ENCODE data around the gene LRRN1.

LRRN1 gene

GRCh38 chr3:3782457-3782856, 16.8 kb upstream of the LRRN1 start:
- Histone ChIP-seq H3K4me1 (ENCODE audit: control insufficient read depth in 1 of 2, insufficient read depth in 2 of 2, low read length in 2 of 2) (no peaks in the 10 kb centered on the region), H3K4me3 (ENCODE audit: low read depth in 1 of 2, low read length in 2 of 2) (no peak overlapping the region), H3K27me3 (ENCODE audit: low read depth, low read length) (no peaks in the 10 kb centered on the region), H3K27ac (ENCODE audit: low read length) (no peak overlapping the region), H3K9me3 (ENCODE audit: control insufficient read depth in 1 of 2, low read length in 2 of 2) (no peaks in the 10 kb centered on the region), H3K36me3 (ENCODE audit: control insufficient read depth in 1 of 2, insufficient read depth in 2 of 2, low read length in 2 of 2) (no peaks in the 10 kb centered on the region)

GRCh38 chr3:3783210-3783609, 16.0 kb upstream of the LRRN1 start:
- H3K27me3 ChIP-seq (ENCODE audit: low read depth, low read length): no peaks in the 10 kb centered on the region

GRCh38 chr3:3783696-3784095, 15.5 kb upstream of the LRRN1 start:
- H3K27ac ChIP-seq (ENCODE audit: low read length): no peak overlapping the region
- H3K27me3 ChIP-seq (ENCODE audit: low read depth, low read length): no peaks in the 10 kb centered on the region
- no peak overlapping the region for H3K4me3 ChIP-seq (ENCODE audit: low read depth in 1 of 2, low read length in 2 of 2)
- no peaks in the 10 kb centered on the region for H3K9me3 ChIP-seq (ENCODE audit: control insufficient read depth in 1 of 2, low read length in 2 of 2)
- H3K36me3 ChIP-seq (ENCODE audit: control insufficient read depth in 1 of 2, insufficient read depth in 2 of 2, low read length in 2 of 2): no peaks in the 10 kb centered on the region
- H3K4me1 ChIP-seq (ENCODE audit: control insufficient read depth in 1 of 2, insufficient read depth in 2 of 2, low read length in 2 of 2): no peaks in the 10 kb centered on the region

More at GRCh38 chr3:3783210-3783609, 16.0 kb upstream of the LRRN1 start:
- Histone ChIP-seq H3K36me3 (ENCODE audit: control insufficient read depth in 1 of 2, insufficient read depth in 2 of 2, low read length in 2 of 2) (no peaks in the 10 kb centered on the region), H3K9me3 (ENCODE audit: control insufficient read depth in 1 of 2, low read length in 2 of 2) (no peaks in the 10 kb centered on the region), H3K27ac (ENCODE audit: low read length) (no peak overlapping the region), H3K4me3 (ENCODE audit: low read depth in 1 of 2, low read length in 2 of 2) (no peak overlapping the region), H3K4me1 (ENCODE audit: control insufficient read depth in 1 of 2, insufficient read depth in 2 of 2, low read length in 2 of 2) (no peaks in the 10 kb centered on the region)

- H3K9me3 ChIP-seq (ENCODE audit: control insufficient read depth in 1 of 2, low read length in 2 of 2): no peaks in the 10 kb centered on the region
- no peak overlapping the region for H3K4me3 ChIP-seq (ENCODE audit: low read depth in 1 of 2, low read length in 2 of 2)
- no peaks in the 10 kb centered on the region for H3K27me3 ChIP-seq (ENCODE audit: low read depth, low read length)
- no peak overlapping the region for H3K27ac ChIP-seq (ENCODE audit: low read length)
- no peaks in the 10 kb centered on the region for H3K36me3 ChIP-seq (ENCODE audit: control insufficient read depth in 1 of 2, insufficient read depth in 2 of 2, low read length in 2 of 2)
- no peaks in the 10 kb centered on the region for H3K4me1 ChIP-seq (ENCODE audit: control insufficient read depth in 1 of 2, insufficient read depth in 2 of 2, low read length in 2 of 2)
Measured at GRCh38 chr3:3792391-3792790, 6.8 kb upstream of the LRRN1 start.

- Histone ChIP-seq H3K4me3 (ENCODE audit: low read depth in 1 of 2, low read length in 2 of 2) (peak overlapping the region; percentile 58 to 80), H3K27ac (ENCODE audit: low read length) (no peak overlapping the region), H3K36me3 (ENCODE audit: control insufficient read depth in 1 of 2, insufficient read depth in 2 of 2, low read length in 2 of 2) (no peaks in the 10 kb centered on the region), H3K9me3 (ENCODE audit: control insufficient read depth in 1 of 2, low read length in 2 of 2) (no peaks in the 10 kb centered on the region), H3K27me3 (ENCODE audit: low read depth, low read length) (no peaks in the 10 kb centered on the region), H3K4me1 (ENCODE audit: control insufficient read depth in 1 of 2, insufficient read depth in 2 of 2, low read length in 2 of 2) (peaks cover 6 to 27% of the 10 kb centered on the region in 2 donors)
Measured at GRCh38 chr3:3798631-3799113, 559 bp upstream of the LRRN1 start.

GRCh38 chr3:3800080-3800455, 837 bp downstream of the LRRN1 start:
- Histone ChIP-seq H3K4me1 (ENCODE audit: control insufficient read depth in 1 of 2, insufficient read depth in 2 of 2, low read length in 2 of 2) (peaks cover 6 to 27% of the 10 kb centered on the region in 2 donors), H3K36me3 (ENCODE audit: control insufficient read depth in 1 of 2, insufficient read depth in 2 of 2, low read length in 2 of 2) (no peaks in the 10 kb centered on the region), H3K4me3 (ENCODE audit: low read depth in 1 of 2, low read length in 2 of 2) (peak overlapping the region; percentile 49 to 80), H3K27ac (ENCODE audit: low read length) (no peak overlapping the region), H3K27me3 (ENCODE audit: low read depth, low read length) (no peaks in the 10 kb centered on the region), H3K9me3 (ENCODE audit: control insufficient read depth in 1 of 2, low read length in 2 of 2) (no peaks in the 10 kb centered on the region)

- H3K27ac ChIP-seq (ENCODE audit: low read length): no peak overlapping the region
- H3K27me3 ChIP-seq (ENCODE audit: low read depth, low read length): no peaks in the 10 kb centered on the region
- peak overlapping the region; percentile 49 to 80 for H3K4me3 ChIP-seq (ENCODE audit: low read depth in 1 of 2, low read length in 2 of 2)
- H3K9me3 ChIP-seq (ENCODE audit: control insufficient read depth in 1 of 2, low read length in 2 of 2): no peaks in the 10 kb centered on the region
- H3K36me3 ChIP-seq (ENCODE audit: control insufficient read depth in 1 of 2, insufficient read depth in 2 of 2, low read length in 2 of 2): no peaks in the 10 kb centered on the region
- H3K4me1 ChIP-seq (ENCODE audit: control insufficient read depth in 1 of 2, insufficient read depth in 2 of 2, low read length in 2 of 2): peaks cover 6 to 27% of the 10 kb centered on the region in 2 donors
Measured at GRCh38 chr3:3800685-3801493, 1.7 kb downstream of the LRRN1 start.

GRCh38 chr3:3801494-3801841, 2.2 kb downstream of the LRRN1 start:
- Histone ChIP-seq H3K27ac (ENCODE audit: low read length) (no peak overlapping the region), H3K27me3 (ENCODE audit: low read depth, low read length) (no peaks in the 10 kb centered on the region), H3K4me3 (ENCODE audit: low read depth in 1 of 2, low read length in 2 of 2) (peak overlapping the region in 1 of 2 donors; percentile 80), H3K36me3 (ENCODE audit: control insufficient read depth in 1 of 2, insufficient read depth in 2 of 2, low read length in 2 of 2) (no peaks in the 10 kb centered on the region), H3K9me3 (ENCODE audit: control insufficient read depth in 1 of 2, low read length in 2 of 2) (no peaks in the 10 kb centered on the region), H3K4me1 (ENCODE audit: control insufficient read depth in 1 of 2, insufficient read depth in 2 of 2, low read length in 2 of 2) (peaks cover 6 to 27% of the 10 kb centered on the region in 2 donors)

DNA sequence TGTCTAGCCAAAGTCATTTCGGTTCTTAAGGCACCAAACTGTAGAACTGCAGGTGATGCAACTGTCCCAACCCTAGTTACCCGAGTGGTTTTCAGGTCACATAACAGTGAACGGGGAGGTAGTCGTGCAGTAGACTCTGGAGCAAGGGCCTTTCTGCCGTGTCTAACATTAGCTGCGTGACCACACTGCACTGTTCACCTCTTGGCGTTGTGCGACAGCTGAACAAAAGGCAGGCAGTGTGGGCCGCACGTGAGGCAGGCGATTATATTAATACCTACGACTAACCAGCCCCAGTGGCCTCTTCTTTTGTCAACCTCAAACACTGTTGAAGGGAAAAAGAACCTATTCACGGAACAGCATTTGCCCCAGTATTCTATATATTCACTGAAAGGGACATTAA, 2.8 kb downstream of the LRRN1 start:
- peaks cover 6 to 27% of the 10 kb centered on the region in 2 donors for H3K4me1 ChIP-seq (ENCODE audit: control insufficient read depth in 1 of 2, insufficient read depth in 2 of 2, low read length in 2 of 2)
- H3K27ac ChIP-seq (ENCODE audit: low read length): no peak overlapping the region
- no peaks in the 10 kb centered on the region for H3K9me3 ChIP-seq (ENCODE audit: control insufficient read depth in 1 of 2, low read length in 2 of 2)
- no peaks in the 10 kb centered on the region for H3K27me3 ChIP-seq (ENCODE audit: low read depth, low read length)
- no peak overlapping the region for H3K4me3 ChIP-seq (ENCODE audit: low read depth in 1 of 2, low read length in 2 of 2)
- no peaks in the 10 kb centered on the region for H3K36me3 ChIP-seq (ENCODE audit: control insufficient read depth in 1 of 2, insufficient read depth in 2 of 2, low read length in 2 of 2)

DNA sequence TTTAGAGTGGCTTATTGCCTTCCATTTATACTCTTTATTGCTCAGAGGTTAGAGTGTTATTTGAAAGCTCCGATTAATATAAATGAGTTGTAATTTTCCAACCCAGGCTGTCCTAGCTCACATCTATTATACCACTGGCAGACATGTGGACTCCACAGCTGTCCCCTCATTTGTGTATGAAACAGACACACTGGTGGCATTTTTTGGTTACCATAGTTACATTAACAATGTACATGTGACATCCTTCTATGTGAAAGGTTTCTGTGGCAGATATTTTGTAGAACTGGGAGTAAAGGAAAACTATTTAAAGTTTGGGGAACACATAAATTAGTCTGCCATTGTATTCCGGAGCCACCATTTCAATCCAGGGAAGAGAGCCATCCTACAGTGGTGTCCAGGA, 5.3 kb downstream of the LRRN1 start:
- peaks cover 6 to 20% of the 10 kb centered on the region in 2 donors for H3K4me1 ChIP-seq (ENCODE audit: control insufficient read depth in 1 of 2, insufficient read depth in 2 of 2, low read length in 2 of 2)
- no peaks in the 10 kb centered on the region for H3K36me3 ChIP-seq (ENCODE audit: control insufficient read depth in 1 of 2, insufficient read depth in 2 of 2, low read length in 2 of 2)
- no peak overlapping the region for H3K27ac ChIP-seq (ENCODE audit: low read length)
- H3K9me3 ChIP-seq (ENCODE audit: control insufficient read depth in 1 of 2, low read length in 2 of 2): no peaks in the 10 kb centered on the region
- H3K4me3 ChIP-seq (ENCODE audit: low read depth in 1 of 2, low read length in 2 of 2): no peak overlapping the region
- H3K27me3 ChIP-seq (ENCODE audit: low read depth, low read length): no peaks in the 10 kb centered on the region

GRCh38 chr3:3806092-3806491, 6.9 kb downstream of the LRRN1 start:
- Histone ChIP-seq H3K27ac (ENCODE audit: low read length) (no peak overlapping the region), H3K36me3 (ENCODE audit: control insufficient read depth in 1 of 2, insufficient read depth in 2 of 2, low read length in 2 of 2) (no peaks in the 10 kb centered on the region), H3K9me3 (ENCODE audit: control insufficient read depth in 1 of 2, low read length in 2 of 2) (no peaks in the 10 kb centered on the region), H3K4me3 (ENCODE audit: low read depth in 1 of 2, low read length in 2 of 2) (no peak overlapping the region), H3K4me1 (ENCODE audit: control insufficient read depth in 1 of 2, insufficient read depth in 2 of 2, low read length in 2 of 2) (peaks cover 5% of the 10 kb centered on the region in 2 donors), H3K27me3 (ENCODE audit: low read depth, low read length) (no peaks in the 10 kb centered on the region)

DNA sequence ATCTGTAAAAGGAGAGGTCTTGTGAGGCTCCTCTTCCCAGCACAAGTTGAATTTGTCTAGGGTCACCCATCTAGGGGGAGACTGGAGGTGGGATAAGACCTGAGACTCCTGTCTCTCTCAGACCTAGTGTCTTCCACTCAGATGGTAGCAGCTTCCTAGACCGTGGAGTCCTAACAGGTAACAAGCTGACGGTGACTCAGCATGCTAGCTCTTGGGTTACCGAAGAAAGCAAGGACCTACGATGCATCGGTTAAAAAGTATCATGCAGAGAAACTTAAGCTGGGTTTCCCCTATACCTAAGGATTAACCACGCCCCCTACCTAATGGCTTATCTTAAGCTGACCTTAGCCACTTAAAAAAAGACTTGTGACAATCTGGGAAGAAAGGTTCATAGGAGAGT, 7.6 kb downstream of the LRRN1 start:
- no peaks in the 10 kb centered on the region for H3K4me1 ChIP-seq (ENCODE audit: control insufficient read depth in 1 of 2, insufficient read depth in 2 of 2, low read length in 2 of 2)
- H3K9me3 ChIP-seq (ENCODE audit: control insufficient read depth in 1 of 2, low read length in 2 of 2): no peaks in the 10 kb centered on the region
- no peak overlapping the region for H3K4me3 ChIP-seq (ENCODE audit: low read depth in 1 of 2, low read length in 2 of 2)
- H3K27me3 ChIP-seq (ENCODE audit: low read depth, low read length): no peaks in the 10 kb centered on the region
- H3K27ac ChIP-seq (ENCODE audit: low read length): no peak overlapping the region
- H3K36me3 ChIP-seq (ENCODE audit: control insufficient read depth in 1 of 2, insufficient read depth in 2 of 2, low read length in 2 of 2): no peaks in the 10 kb centered on the region
